H1 (cell line): ENCODE measurements around the gene CERT1. TPM values are rescaled to one million over a fixed set of nuclear protein-coding genes. Genes with fewer than 3 reads are reported as not detected.

ENCODE experiments used
- CTCF ChIA-PET: fragments of 300-600 bp; sonication (Branson Sonifier 250); formaldehyde crosslinking; loops from one replicate; lab custom pipeline; 2021; ENCODE audit not compliant: partially characterized antibody; lab: Charles Lee
- POLR2A ChIA-PET: fragments of 300-600 bp; sonication (Branson Sonifier 250); formaldehyde crosslinking; loops from one replicate; lab custom pipeline; 2021; ENCODE audit warnings: inconsistent platforms; ENCODE audit not compliant: partially characterized antibody; lab: Charles Lee
- DNase-seq, 2 experiments: peaks; one replicate each; pipeline versions ENCODE4 v3.0.0 to v3.0.0-alpha.2; 2010 to 2022; ENCODE audit warnings: low spot score in 2 of 2, low read depth in 1 of 2, mixed read lengths in 1 of 2
- FAIRE-seq: peaks from 2 replicates; lab custom pipeline; 2011; peaks lifted over from hg19 to GRCh38; lab: Jason Lieb, UNC
- H2AFZ ChIP-seq: 2 replicates; pipeline ENCODE4 v1.8.1; 2012; ENCODE audit warnings: low read length, inconsistent platforms
- H2AK5ac ChIP-seq: 2 replicates; pipeline ENCODE4 v1.6.1; 2013; ENCODE audit warnings: low read depth, low read length
- H2BK120ac ChIP-seq: replicated peaks from 2 replicates; pipeline ENCODE3; 2013; ENCODE audit warnings: low read depth, low read length, inconsistent platforms
- H2BK12ac ChIP-seq: 2 replicates; pipeline ENCODE4 v1.6.1; 2013; ENCODE audit warnings: low read depth, low read length
- H2BK15ac ChIP-seq: 2 replicates; pipeline ENCODE4 v1.6.1; 2013; ENCODE audit warnings: low read length
- H2BK20ac ChIP-seq: 2 replicates; pipeline ENCODE4 v1.6.1; 2013; ENCODE audit warnings: low read length
- H2BK5ac ChIP-seq: 2 replicates; pipeline ENCODE4 v1.6.1; 2013; ENCODE audit warnings: low read depth, low read length
- H3K14ac ChIP-seq: 2 replicates; pipeline ENCODE4 v1.6.1; 2013; ENCODE audit warnings: inconsistent platforms; ENCODE audit not compliant: insufficient read length
- H3K18ac ChIP-seq: 2 replicates; pipeline ENCODE4 v1.6.1; 2013; ENCODE audit warnings: low read length; ENCODE audit errors: extremely low read depth
- H3K23ac ChIP-seq: 2 replicates; pipeline ENCODE4 v1.6.1; 2013; ENCODE audit warnings: inconsistent platforms; ENCODE audit not compliant: insufficient read length
- H3K23me2 ChIP-seq: 2 replicates; pipeline ENCODE4 v1.6.1; 2013; ENCODE audit warnings: low read depth, low read length
- H3K27ac ChIP-seq: 2 replicates; pipeline ENCODE4 v1.6.1; 2011; ENCODE audit warnings: low read depth, low read length, inconsistent platforms
- H3K27me3 ChIP-seq, 4 experiments: replicated peaks in 1 of 4; 1 replicate in 1 of 4; 2 replicates in 3 of 4; pipeline versions ENCODE4 v1.6.1 to v1.8.1; 2011 to 2013; ENCODE audit warnings: low read length in 3 of 4, mild to moderate bottlenecking in 3 of 4, inconsistent platforms in 2 of 4, mixed read lengths in 2 of 4, moderate library complexity in 1 of 4; ENCODE audit not compliant: control insufficient read depth in 3 of 4, insufficient read depth in 3 of 4; ENCODE audit errors: extremely low read depth in 1 of 4
- H3K36me3 ChIP-seq, 4 experiments: 2 replicates each; pipeline versions ENCODE4 v1.6.1 to v1.8.1; 2011 to 2013; ENCODE audit warnings: mild to moderate bottlenecking in 4 of 4, low read length in 3 of 4, moderate library complexity in 2 of 4, control low read depth in 1 of 4, inconsistent platforms in 1 of 4; ENCODE audit not compliant: insufficient read depth in 4 of 4, control insufficient read depth in 2 of 4
- H3K4ac ChIP-seq: replicated peaks from 2 replicates; pipeline ENCODE3; 2013; ENCODE audit warnings: low read length, low read depth, mixed read lengths, inconsistent platforms; ENCODE audit not compliant: insufficient read length
- H3K4me1 ChIP-seq, 4 experiments: replicated peaks in 1 of 4; 1 replicate in 1 of 4; 2 replicates in 3 of 4; pipeline versions ENCODE4 v1.6.1 to v1.8.1; 2011 to 2013; ENCODE audit warnings: low read length in 3 of 4, inconsistent platforms in 2 of 4, mixed read lengths in 1 of 4; ENCODE audit not compliant: insufficient read depth in 4 of 4, control insufficient read depth in 3 of 4
- H3K4me2 ChIP-seq, 2 experiments: 2 replicates each; pipeline versions ENCODE4 v1.6.1 to v1.8.1; 2011 to 2013; ENCODE audit warnings: low read depth in 2 of 2, low read length in 2 of 2, control low read depth in 1 of 2, inconsistent platforms in 1 of 2, mild to moderate bottlenecking in 1 of 2; ENCODE audit not compliant: insufficient read depth in 1 of 2
- H3K4me3 ChIP-seq, 4 experiments: fragments of 200-600, 300-600 bp in 1 of 4; sonication (generic), shearing (Covaris generic), sonication (Bioruptor Twin) in 1 of 4; 2 replicates each; pipeline versions ENCODE4 v1.5.1 to v1.8.1; 2011 to 2016; ENCODE audit warnings: low read length in 4 of 4, low read depth in 3 of 4, control low read depth in 2 of 4, inconsistent platforms in 2 of 4, mild to moderate bottlenecking in 2 of 4, mixed read lengths in 1 of 4, moderate library complexity in 1 of 4; ENCODE audit not compliant: insufficient read depth in 2 of 4; ENCODE audit errors: extremely low read depth in 1 of 4
- H3K56ac ChIP-seq: replicated peaks from 2 replicates; pipeline ENCODE3; 2013; ENCODE audit warnings: low read depth, mild to moderate bottlenecking, mixed read lengths, low read length, inconsistent platforms; ENCODE audit not compliant: insufficient read length
- H3K79me1 ChIP-seq: 2 replicates; pipeline ENCODE4 v1.6.1; 2013; ENCODE audit warnings: low read depth, low read length, control low read depth
- H3K79me2 ChIP-seq, 2 experiments: 2 replicates each; pipeline versions ENCODE4 v1.6.1 to v1.8.1; 2012 to 2013; ENCODE audit warnings: low read length in 2 of 2, mild to moderate bottlenecking in 2 of 2, inconsistent platforms in 1 of 2; ENCODE audit not compliant: insufficient read depth in 2 of 2, control insufficient read depth in 1 of 2
- H3K9ac ChIP-seq, 4 experiments: replicated peaks in 1 of 4; 1 replicate in 1 of 4; 2 replicates in 3 of 4; pipeline versions ENCODE4 v1.6.1 to v1.8.1; 2011 to 2013; ENCODE audit warnings: low read depth in 3 of 4, low read length in 3 of 4, control low read depth in 2 of 4, mild to moderate bottlenecking in 2 of 4, moderate library complexity in 2 of 4, inconsistent platforms in 1 of 4; ENCODE audit errors: extremely low read depth in 1 of 4
- H3K9me3 ChIP-seq, 2 experiments: 2 replicates each; pipeline versions ENCODE4 v1.6.1 to v1.8.1; 2012 to 2013; ENCODE audit warnings: mild to moderate bottlenecking in 2 of 2, moderate library complexity in 2 of 2, control low read depth in 1 of 2, inconsistent platforms in 1 of 2, low read depth in 1 of 2, low read length in 1 of 2, mixed read lengths in 1 of 2; ENCODE audit not compliant: insufficient read depth in 2 of 2
- H4K20me1 ChIP-seq, 2 experiments: replicated peaks in 1 of 2; 2 replicates each; pipeline versions ENCODE3 to v1.8.1; 2011 to 2013; ENCODE audit warnings: inconsistent platforms in 2 of 2, low read length in 2 of 2, mild to moderate bottlenecking in 1 of 2; ENCODE audit not compliant: insufficient read depth in 2 of 2, control insufficient read depth in 1 of 2
- H4K5ac ChIP-seq: 2 replicates; pipeline ENCODE4 v1.6.1; 2013; ENCODE audit warnings: low read length, low read depth, mixed read lengths, inconsistent platforms; ENCODE audit not compliant: insufficient read length
- H4K8ac ChIP-seq: 2 replicates; pipeline ENCODE4 v1.8.0; 2013; ENCODE audit warnings: mild to moderate bottlenecking, moderate library complexity, low read length, inconsistent platforms; ENCODE audit not compliant: insufficient read depth; ENCODE audit errors: extremely low read depth
- H4K91ac ChIP-seq: replicated peaks from 2 replicates; pipeline ENCODE3; 2013; ENCODE audit warnings: low read length, mixed read lengths, inconsistent platforms; ENCODE audit not compliant: insufficient read length
- CBX8 ChIP-seq: fragments of 300-800, 300-1000 bp; sonication (generic); IDR thresholded peaks from 2 replicates; pipeline ENCODE4 v1.7.1; 2016; ENCODE audit warnings: low read depth, low read length, borderline replicate concordance
- KDM1A ChIP-seq: fragments of 200-600, 300-600 bp; sonication (generic); IDR thresholded peaks from 2 replicates; pipeline ENCODE4 v1.7.1; 2016; ENCODE audit warnings: mild to moderate bottlenecking, low read length, borderline replicate concordance
- SUZ12 ChIP-seq: fragments of 200-600 bp; sonication (generic); IDR thresholded peaks from 2 replicates; pipeline ENCODE4 v1.6.1; 2012; ENCODE audit warnings: mild to moderate bottlenecking, inconsistent platforms, low read length, moderate library complexity, mixed read lengths
- WGBS, 2 experiments: shearing (Covaris generic) in 1 of 2; methylation state at CpG; one replicate each; pipeline versions ENCODE4 v1.1.6 to v1.1.7; 2013 to 2015; ENCODE audit warnings: low lambda C conversion rate in 2 of 2, mixed read lengths in 2 of 2, inconsistent platforms in 1 of 2, low coverage in 1 of 2, missing lambda C conversion rate in 1 of 2; ENCODE audit not compliant: insufficient replicate concordance in 2 of 2, insufficient coverage in 1 of 2, insufficient read length in 1 of 2; ENCODE audit errors: extremely low coverage in 1 of 2, missing lambda C conversion rate in 1 of 2; 5-methylcytosine and 5-hydroxymethylcytosine counted together
- polyA plus RNA-seq, 7 experiments: library from polyadenylated mRNA; depleted of rRNA in 3 of 7; stranded (reverse) in 5 of 7; unstranded in 2 of 7; fragments of >200 nt in 5 of 7; fragments of 200-250 nt in 2 of 7; gene quantifications; 1 replicate in 5 of 7; 2 replicates in 1 of 7; 4 replicates in 1 of 7; pipeline versions ENCODE4 v1.2.1 to v1.2.3, GENCODE V29; 2011 to 2013; ENCODE audit warnings: missing spikeins in 2 of 7, mixed read lengths in 2 of 7
- total RNA-seq: library from RNA; stranded (reverse); fragmentation: NEBNext Ultra II Directional; extraction: Animal tissue kit (Norgen Biotek cat#: 25700); gene quantifications from 2 replicates; pipeline ENCODE4 v1.2.1, GENCODE V29; 2021
- TF ChIP-seq, protein P1 (sequence below): IDR thresholded peaks from 2 replicates; pipeline ENCODE4 v1.6.1; 2012; ENCODE audit warnings: low read length, inconsistent platforms

Gene CERT1
- total and polyA plus RNA-seq, 2 of the 8 experiments (the other 6 are each of a cell fraction or from before 2014, with no cell fraction given): 7.8 to 55.3 TPM

DNA sequence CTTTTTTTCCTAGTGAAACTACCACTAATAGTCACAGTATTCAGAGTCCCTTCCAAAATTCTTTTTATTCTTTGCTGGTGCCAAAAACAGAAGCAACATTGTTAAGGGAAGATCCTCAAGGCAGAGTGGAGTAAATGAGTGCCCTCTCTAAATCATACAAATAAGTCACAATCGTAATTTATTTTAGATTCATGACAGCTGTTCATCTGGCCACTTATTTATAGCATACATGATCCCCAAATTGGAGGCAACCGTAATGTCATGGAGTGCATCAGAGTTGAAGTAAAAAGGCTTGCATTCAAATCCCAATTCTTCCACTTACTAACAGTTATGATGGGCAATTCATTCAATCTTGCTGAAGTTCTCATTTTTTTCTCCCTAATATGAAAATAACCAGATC is 33.7 kb upstream of the CERT1 start:
- Histone ChIP-seq H2BK20ac (no peak overlapping the region), H4K91ac (no peak overlapping the region), H3K9me3 (no peaks in the 10 kb centered on the region), H3K18ac (no peak overlapping the region), H3K79me1 (no peaks in the 10 kb centered on the region), H3K27me3 (no peaks in the 10 kb centered on the region), H4K8ac (no peak overlapping the region), H3K23me2 (no peaks in the 10 kb centered on the region), H3K79me2 (no peaks in the 10 kb centered on the region), H3K4ac (no peak overlapping the region), H2BK12ac (no peak overlapping the region), H2BK120ac (no peak overlapping the region), H4K20me1 (no peaks in the 10 kb centered on the region), H3K14ac (no peak overlapping the region), H4K5ac (no peak overlapping the region), H3K36me3 (no peaks in the 10 kb centered on the region), H3K27ac (no peak overlapping the region), H2AK5ac (no peak overlapping the region), H3K4me3 (no peak overlapping the region), H2AFZ (no peak overlapping the region), H3K23ac (no peak overlapping the region), H3K9ac (no peak overlapping the region), H3K56ac (no peak overlapping the region), H2BK5ac (no peak overlapping the region), H3K4me2 (no peak overlapping the region), H3K4me1 (no peaks in the 10 kb centered on the region), H2BK15ac (no peak overlapping the region)
- whole genome bisulfite sequencing, 2 experiments: 87% methylated on average over 2 of the region's 2 CpGs; no CpG with 5 or more reads in 1 of the 2 experiments
- FAIRE-seq (no peak), DNase-seq (no peak)
- TF ChIP-seq CBX8: no peak
- TF ChIP-seq KDM1A: no peak
- no peak for TF ChIP-seq SUZ12
- TF ChIP-seq, protein P1, sequence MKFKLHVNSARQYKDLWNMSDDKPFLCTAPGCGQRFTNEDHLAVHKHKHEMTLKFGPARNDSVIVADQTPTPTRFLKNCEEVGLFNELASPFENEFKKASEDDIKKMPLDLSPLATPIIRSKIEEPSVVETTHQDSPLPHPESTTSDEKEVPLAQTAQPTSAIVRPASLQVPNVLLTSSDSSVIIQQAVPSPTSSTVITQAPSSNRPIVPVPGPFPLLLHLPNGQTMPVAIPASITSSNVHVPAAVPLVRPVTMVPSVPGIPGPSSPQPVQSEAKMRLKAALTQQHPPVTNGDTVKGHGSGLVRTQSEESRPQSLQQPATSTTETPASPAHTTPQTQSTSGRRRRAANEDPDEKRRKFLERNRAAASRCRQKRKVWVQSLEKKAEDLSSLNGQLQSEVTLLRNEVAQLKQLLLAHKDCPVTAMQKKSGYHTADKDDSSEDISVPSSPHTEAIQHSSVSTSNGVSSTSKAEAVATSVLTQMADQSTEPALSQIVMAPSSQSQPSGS: no peak
- ChIA-PET CTCF (interaction anchor here (0.7 kb wide), 1 partner anchor 381 kb away, joined by 3 read pairs; no protein-coding TSS in a partner anchor), POLR2A (no interaction called here)
